Hepatocyte (in vitro differentiated cells): ENCODE data around the gene LRRC26.

ENCODE experiments used
- CTCF ChIP-seq: fragments of 200-600 bp; sonication (generic); IDR thresholded peaks from 2 replicates; pipeline ENCODE4 v1.5.1; 2016; ENCODE audit warnings: antibody characterized with exemption, mild to moderate bottlenecking; ENCODE audit not compliant: poor library complexity
- EZH2 ChIP-seq: fragments of 200-600 bp; sonication (generic); IDR thresholded peaks from 2 replicates; pipeline ENCODE4 v1.6.1; 2016; ENCODE audit warnings: antibody characterized with exemption, mild to moderate bottlenecking, borderline replicate concordance

GRCh38 chr9:137214620-137215019, 44.8 kb upstream of the LRRC26 start:
- no peak for TF ChIP-seq CTCF
- TF ChIP-seq EZH2, result no peak
